Transverse colon (tissue), 3 donors: ENCODE measurements around the gene DAW1.

Experiments used
- CTCF ChIP-seq, 5 experiments: fragments of 200-600 bp in 3 of 5; fragments of 450-650 bp in 2 of 5; sonication (generic) in 3 of 5; IDR thresholded peaks; 1 replicate in 2 of 5; 2 replicates in 3 of 5; pipeline ENCODE4 v1.5.1; 2016 to 2017; ENCODE audit warnings: antibody characterized with exemption in 5 of 5, inconsistent platforms in 3 of 5, mild to moderate bottlenecking in 2 of 5, moderate library complexity in 1 of 5
- POLR2A ChIP-seq: fragments of 450-650 bp; IDR thresholded peaks from one replicate; pipeline ENCODE4 v1.6.1; 2016; ENCODE audit warnings: antibody characterized with exemption, mild to moderate bottlenecking, moderate library complexity

DNA sequence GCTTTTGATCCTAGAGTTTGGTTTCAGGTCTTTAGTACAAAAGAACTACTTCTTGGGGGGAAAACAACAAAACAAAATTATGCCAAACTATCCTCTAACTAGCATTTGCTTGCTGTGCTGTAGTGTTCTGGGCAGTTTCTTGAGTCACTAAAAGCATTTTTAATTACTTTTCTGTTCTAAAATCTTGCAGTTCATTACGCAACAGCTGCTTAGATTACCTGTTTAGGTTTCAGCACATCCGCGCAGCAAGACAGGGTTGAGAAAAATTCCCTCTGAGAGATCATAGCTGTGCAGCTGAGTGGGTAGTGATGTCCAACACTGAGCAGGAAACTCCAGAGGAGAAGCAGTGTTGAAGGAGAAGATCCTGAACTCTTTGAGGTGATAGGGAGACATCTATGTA, 9.0 kb downstream of the DAW1 start:
- no peak for TF ChIP-seq CTCF (IDR thresholded peaks at IDR 0.05)
- no peak for TF ChIP-seq POLR2A
